ENCODE measurements around the gene SYNGR2. TPM values are rescaled to one million over a fixed set of nuclear protein-coding genes. Genes with fewer than 3 reads are reported as not detected.

The SYNGR2 gene
- total and polyA plus RNA-seq, 2 donors (not counting 3 experiments of a cell fraction or from before 2014, with no cell fraction given): 65.9 to 281 TPM

- no peaks in the 10 kb centered on the region for H3K9me1 ChIP-seq (replicated peaks; ENCODE audit: control insufficient read depth, extremely low read depth, insufficient read depth, low read length)
- ChIA-PET POLR2A (no interaction called here), CTCF (interaction anchor here (2.1 to 4.8 kb wide), 2 partner anchors 9 to 55 kb away, joined by 5 to 17 read pairs; no protein-coding TSS in a partner anchor)
- H3K4me1 ChIP-seq (ENCODE audit: control insufficient read depth, extremely low read depth, insufficient read depth, low read length): no peaks in the 10 kb centered on the region
- H3K9ac ChIP-seq (replicated peaks; ENCODE audit: extremely low read depth, insufficient read depth, low read length): no peak overlapping the region
- no peak overlapping the region for H3K27ac ChIP-seq (ENCODE audit: insufficient read depth, low read depth, low read length)
- intact Hi-C loops (cut with micrococcal nuclease): no loop called here
- H4K20me1 ChIP-seq (replicated peaks; ENCODE audit: control insufficient read depth, extremely low read depth, insufficient read depth, low read length): no peaks in the 10 kb centered on the region
- FAIRE-seq (no peak), DNase-seq (ENCODE audit: low read depth, low spot score) (no peak)
- no peaks in the 10 kb centered on the region for H3K79me2 ChIP-seq (ENCODE audit: control insufficient read depth, insufficient read depth, low read length)
- BruUV-seq (replicated peaks): no TSS peak
- no peak overlapping the region for H3K4me2 ChIP-seq (ENCODE audit: insufficient read depth, low read length)
- H3K27me3 ChIP-seq (ENCODE audit: control insufficient read depth in 2 of 2, insufficient read depth in 2 of 2, low read length in 2 of 2): no peaks in the 10 kb centered on the region
- no peak overlapping the region for H2AFZ ChIP-seq (ENCODE audit: low read depth, low read length)
- dilution Hi-C loops (cut with MboI; ENCODE audit: extremely low pct_ligation_motif_present, low sequenced_read_pairs): no loop called here
- peaks cover 0 to 14% of the 10 kb centered on the region in 2 experiments for H3K36me3 ChIP-seq (ENCODE audit: control insufficient read depth in 2 of 2, extremely low read depth in 1 of 2, insufficient read depth in 2 of 2, low read length in 2 of 2)
- H3K4me3 ChIP-seq (replicated peaks in 1 of 3; ENCODE audit: insufficient read depth in 1 of 3, low read depth in 1 of 3, low read length in 3 of 3): no peak overlapping the region
- no peaks in the 10 kb centered on the region for H3K9me3 ChIP-seq (replicated peaks; ENCODE audit: control insufficient read depth, insufficient read depth, low read length)
- TF ChIP-seq POLR2AphosphoS5 (IDR thresholded peaks at IDR 0.05; ENCODE audit: insufficient read depth, low read depth, low read length): no peak
- no peak for TF ChIP-seq MAX (IDR thresholded peaks at IDR 0.05; ENCODE audit: insufficient read depth, insufficient read length)
- TF ChIP-seq EZH2 (IDR thresholded peaks at IDR 0.05; ENCODE audit: borderline replicate concordance, low read depth, low read length, severe bottlenecking): no peak
- TF ChIP-seq CTCF (IDR thresholded peaks at IDR 0.05; ENCODE audit: extremely low read depth in 1 of 2, insufficient read depth in 1 of 2, low read depth in 1 of 2, low read length in 2 of 2): no peak
- no peak for TF ChIP-seq JUN (IDR thresholded peaks at IDR 0.05; ENCODE audit: borderline replicate concordance, insufficient read depth, insufficient read length, low read depth)
- TF ChIP-seq POLR2A (IDR thresholded peaks at IDR 0.05; ENCODE audit: low read depth, low read length): no peak
- TF ChIP-seq GATA2 (IDR thresholded peaks at IDR 0.05; ENCODE audit: insufficient read depth, insufficient read length, low read depth, low read length): no peak
- no peak for TF ChIP-seq FOS (IDR thresholded peaks at IDR 0.05; ENCODE audit: borderline replicate concordance, insufficient read depth, low read length)
- TF ChIP-seq MYC (IDR thresholded peaks at IDR 0.05; ENCODE audit: low read depth, low read length): no peak
Measured at GRCh38 chr17:78121801-78122215, 46.6 kb upstream of the SYNGR2 start.

All from endothelial cell of umbilical vein (primary cell).